ENCODE measurements around the gene AUTS2.

Gene AUTS2

DNA sequence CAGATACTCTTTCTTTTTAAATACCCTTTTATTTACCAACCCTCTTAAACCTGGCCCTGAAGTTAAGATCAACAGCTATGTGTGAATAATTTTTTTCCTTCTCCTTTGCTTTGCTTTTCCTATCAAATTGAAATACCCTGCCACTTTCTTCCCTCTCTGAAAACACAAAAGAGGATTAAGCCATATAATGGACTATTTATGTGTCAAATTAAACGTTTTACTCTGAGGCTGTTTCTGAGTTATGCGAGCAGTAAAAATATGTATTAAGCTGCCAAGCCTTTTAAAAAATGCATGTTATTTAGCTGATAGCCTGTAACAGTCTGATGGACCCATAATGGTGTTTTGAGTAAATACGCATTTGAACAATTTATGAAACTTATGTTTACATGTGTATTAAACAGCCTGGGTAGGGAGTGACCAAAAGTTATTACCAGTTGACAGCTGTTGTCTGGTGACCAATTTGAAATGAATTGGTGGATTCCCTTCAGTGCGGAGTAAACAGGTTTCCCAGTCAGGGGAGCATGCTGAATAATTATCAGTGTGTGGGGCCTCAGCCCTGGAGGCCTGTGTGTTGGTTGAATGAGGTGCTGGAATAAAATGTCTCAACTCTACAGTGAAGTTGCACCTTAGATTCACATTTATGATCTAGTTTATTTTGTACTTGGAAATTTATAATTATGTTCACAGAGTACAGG, 89.6 kb downstream of the AUTS2 start:
- no peak for DNase-seq (ENCODE audit: low read depth in 2 of 2)

DNA sequence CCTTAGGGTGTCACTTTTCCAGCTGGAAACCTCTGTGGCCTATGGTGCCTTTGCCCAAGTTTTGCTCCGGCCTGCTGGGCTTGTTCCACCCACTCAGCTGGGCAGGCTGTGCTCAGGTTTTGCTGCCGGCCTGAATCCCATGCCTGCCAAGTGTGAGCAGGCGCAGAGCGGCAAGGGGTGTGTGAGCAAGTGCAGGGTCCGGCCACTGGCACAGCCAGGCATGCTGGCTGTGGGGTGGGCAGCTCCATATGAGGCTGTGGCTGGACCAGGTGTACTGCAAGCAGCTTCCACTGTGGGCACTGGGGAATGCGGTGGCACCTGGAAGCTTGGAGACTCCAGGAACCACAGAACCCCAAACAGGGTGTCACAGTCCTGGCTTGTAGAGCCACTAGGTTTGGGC, 92.1 kb downstream of the AUTS2 start:
- DNase-seq (ENCODE audit: low read depth in 2 of 2): no peak

DNA sequence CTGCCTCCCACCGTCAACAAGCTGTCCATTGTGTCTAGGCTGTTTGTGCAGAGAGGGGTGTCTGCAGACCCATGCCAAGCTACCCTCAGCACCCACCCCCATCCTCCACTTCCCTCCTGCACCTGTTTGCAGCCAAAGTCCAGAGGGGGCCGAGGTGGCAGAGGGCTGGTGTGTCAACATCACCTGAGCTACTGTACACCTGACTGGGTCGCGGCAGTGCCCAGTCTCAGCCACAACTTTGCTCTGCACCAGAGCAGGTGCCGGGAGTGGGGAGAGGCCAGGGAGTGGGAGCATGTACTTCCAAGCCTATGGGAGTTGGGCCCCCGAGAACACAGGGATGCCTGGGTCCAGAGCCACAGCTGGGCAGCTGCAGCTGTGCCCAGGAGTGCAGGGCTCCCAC, 93.1 kb downstream of the AUTS2 start:
- no peak for DNase-seq (ENCODE audit: low read depth in 2 of 2)

DNA sequence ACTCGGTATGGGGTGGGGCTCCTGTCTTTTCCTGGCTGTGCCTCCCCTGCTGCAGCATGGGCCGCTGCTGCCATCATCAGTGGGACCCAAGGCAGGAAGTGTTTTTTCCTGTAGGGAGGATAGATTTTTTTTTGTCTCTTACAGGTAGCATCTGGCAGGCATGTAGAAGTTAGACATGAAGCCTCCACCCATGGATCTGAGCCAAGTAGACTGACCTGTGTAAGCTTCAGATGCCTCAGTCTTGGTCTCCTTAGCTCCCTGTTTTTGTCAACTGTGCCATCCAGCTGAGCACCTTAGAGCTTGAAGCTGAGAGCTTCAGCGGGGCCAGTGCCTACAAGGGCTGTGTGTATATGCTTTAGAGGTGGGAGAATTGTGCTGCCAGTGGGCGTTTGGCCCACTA, 93.5 kb downstream of the AUTS2 start:
- no peak for DNase-seq (ENCODE audit: low read depth in 2 of 2)

DNA sequence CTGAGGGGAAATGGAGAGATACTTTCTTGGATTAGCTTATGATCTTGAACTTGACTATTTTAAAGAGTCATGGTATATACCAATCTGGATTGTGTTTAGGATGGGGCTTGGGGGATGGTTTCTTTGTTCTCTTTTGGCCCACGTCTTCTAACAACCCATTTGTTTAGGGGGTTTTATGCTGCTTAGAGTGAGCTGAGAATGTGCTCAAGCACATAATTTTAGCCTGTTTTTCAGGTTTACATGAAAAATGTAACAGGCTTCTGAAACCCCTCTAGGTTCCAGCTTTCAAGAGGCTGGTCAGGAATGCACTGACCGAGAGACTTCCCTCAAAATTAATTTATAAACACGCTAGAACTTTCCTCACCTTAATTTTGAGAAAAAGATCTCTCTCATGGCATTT, 94.3 kb downstream of the AUTS2 start:
- no peak for DNase-seq (ENCODE audit: low read depth in 2 of 2)

DNA sequence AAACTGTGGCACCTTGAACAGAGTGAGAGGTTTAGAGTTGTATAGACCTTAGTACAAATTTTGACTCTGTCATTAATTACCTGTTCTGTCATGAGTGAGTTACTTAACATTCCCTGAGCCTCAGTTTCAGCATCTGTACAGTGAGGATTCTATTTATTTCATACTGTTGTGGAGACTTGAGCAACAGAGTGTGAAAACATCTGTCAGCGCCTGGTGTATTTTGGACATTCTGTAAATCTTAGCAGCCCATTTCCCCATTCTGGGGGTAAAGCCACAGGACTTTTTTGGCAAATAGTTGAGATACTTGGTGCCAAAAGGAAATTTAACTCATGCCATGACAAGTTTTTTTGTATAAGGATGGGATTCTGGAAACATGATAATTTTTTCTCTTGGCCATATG, 94.8 kb downstream of the AUTS2 start:
- DNase-seq (ENCODE audit: low read depth in 2 of 2): no peak

DNA sequence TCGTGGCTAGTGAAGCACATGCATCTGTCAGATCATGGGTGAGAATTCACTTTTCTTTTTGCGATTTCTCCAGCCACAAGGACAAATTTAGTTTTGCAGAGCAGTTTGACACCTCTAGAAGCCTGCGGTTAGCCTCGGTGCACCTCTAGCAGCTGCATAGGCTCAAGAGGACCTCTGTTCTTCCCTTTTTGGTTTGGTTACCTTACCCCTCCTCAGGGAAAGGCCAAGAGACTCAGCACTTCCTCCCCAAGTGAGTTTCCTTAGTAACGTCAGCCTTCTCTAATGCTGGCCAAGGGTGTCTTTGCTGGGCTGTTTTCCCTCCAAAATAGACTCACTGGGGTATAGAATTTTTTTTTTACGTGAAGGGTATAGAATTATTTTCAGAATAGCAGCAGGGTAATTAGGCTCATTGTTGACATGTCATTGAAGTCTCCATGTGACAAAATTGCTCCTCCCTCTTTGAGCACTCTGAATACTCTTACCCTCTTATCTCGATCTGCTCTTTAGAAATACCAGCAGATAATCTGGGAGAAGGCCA, 97.8 kb downstream of the AUTS2 start:
- no peak for DNase-seq (ENCODE audit: low read depth in 2 of 2)

DNA sequence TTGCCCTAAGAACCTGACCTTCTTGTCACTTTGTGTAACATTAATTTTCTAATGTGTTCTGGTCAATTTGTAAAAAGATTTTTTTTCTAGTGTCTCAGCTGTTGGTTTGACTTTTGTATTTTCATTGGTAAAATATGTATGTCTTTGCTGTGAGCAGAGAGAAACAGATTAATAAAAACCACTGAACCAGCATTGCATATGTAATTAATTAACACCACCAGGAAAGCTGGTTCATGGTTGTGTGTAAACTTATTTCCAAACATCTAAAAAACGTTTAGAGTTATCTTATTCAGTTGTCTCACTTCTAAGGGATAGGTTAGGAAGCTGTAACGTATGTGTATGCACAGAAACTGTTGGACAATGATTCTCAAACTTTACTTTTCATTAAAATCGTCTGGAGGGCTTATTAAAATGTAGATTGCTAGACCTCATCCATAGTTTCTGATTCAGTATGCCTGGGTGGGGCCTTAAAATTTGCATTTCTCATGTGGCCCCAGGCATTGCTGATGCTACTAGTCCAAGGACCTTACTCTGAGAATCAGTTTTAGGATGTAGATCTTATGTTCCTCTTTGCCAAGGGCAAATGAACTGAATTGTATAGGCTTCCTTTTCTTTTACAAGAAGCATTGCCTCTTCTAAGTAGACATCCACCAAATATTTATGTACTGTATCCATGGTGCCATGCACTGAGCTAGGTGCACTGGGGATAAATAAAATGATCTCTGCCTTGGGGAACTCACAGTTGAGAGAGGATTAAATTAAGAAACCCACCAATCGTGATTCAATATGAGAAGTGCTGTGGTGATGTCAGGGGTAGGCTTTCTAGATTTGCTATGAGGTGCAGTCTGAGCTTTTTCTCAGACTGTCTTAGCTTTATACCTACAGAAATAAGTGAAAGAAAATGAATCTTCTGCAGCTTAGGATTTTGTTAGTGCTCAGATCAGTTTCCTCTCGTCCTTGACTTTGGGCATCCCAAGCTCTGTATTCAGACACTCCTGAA, 98.7 kb downstream of the AUTS2 start:
- no peak for DNase-seq (ENCODE audit: low read depth in 2 of 2)

DNA sequence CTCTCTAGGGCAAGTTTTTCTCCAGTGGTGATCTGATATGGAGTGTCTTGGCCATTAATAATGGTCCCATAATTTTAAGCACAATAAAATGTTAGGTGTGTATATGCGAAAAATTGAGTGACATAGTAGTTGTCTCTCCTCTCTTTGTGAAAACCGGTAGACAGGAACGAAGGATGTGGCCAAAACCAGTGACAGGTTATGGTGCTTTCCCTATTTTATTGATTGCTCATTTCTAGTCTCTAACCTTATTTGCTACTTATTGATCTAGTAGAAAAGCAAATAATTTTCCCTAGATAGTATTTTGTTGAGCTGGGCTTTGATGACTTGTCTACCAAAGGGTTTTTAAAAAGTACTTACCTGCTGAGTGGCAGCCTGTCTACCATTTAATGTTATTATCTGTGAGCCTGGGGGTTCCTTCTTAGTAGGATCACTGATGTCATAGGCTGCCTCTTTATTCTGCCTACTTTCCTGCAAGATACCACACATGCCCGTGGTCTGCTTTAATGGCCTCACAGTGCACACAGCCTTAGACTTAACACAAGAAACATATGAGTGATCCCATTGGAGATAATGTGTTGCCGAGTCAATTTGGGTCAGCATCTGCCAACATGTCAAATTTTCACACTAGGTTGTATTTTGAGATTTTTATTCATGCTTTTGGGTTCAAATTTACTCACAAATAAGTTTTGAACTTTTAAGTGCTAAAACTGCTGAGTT, 100.0 kb downstream of the AUTS2 start:
- no peak for DNase-seq (ENCODE audit: low read depth in 2 of 2)

DNA sequence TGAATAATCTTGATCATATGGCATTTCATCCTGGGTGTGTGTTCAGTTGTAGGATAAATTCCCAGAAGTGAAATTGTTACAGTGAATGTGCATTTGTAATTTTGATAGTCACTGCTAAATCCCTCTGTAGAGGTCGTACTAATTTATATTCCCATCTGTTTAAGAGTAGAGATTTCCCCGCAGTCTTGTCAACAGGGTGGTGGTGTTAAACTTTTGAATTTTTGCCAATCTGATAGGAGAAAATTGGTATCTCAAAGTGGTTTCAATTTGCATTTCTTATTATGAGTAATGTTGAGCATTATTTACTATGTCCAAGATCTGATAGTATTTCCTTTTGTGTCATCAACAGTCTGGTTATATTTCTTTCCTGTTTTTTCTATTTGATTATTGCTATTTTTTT, 101.7 kb downstream of the AUTS2 start:
- no peak for DNase-seq (ENCODE audit: low read depth in 2 of 2)

DNA sequence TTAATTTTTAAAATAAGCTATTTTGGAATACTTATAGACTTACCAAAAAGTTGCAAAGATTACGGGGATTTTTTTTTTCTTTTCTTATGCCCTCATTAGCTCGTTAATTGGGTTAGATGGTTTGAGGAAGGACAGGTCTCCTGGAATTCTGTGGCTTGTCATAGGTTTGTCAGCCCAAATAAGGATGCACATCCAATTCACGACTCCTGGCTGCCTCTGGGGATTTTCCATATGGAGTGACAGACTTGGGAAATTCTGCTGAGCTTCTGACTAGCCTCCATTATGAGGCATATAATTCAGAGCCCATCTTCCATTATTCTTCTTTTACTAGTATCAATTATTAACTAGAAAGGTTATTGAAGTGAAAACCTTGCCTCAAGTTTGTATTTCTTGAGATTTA, 102.1 kb downstream of the AUTS2 start:
- no peak for DNase-seq (ENCODE audit: low read depth in 2 of 2)

DNA sequence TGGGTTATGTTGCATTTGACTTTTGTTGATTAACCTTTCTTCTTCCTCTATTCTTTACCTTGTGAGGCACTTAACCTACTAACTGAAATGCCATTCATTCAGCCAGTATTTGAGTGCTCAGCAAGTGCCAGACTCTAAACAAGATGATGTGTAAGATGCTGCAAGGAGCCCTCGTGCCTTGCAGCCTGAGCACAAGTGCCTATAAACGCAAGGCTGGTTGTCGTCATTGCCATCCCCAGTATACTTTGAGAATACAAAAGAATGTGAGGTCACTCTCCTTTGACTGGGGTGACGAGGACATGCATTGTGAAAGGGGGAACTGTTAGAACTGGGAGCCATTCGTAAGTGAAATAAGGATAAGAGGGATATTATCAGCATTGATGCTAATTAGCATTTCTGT, 103.0 kb downstream of the AUTS2 start:
- DNase-seq (ENCODE audit: low read depth in 2 of 2): no peak

DNA sequence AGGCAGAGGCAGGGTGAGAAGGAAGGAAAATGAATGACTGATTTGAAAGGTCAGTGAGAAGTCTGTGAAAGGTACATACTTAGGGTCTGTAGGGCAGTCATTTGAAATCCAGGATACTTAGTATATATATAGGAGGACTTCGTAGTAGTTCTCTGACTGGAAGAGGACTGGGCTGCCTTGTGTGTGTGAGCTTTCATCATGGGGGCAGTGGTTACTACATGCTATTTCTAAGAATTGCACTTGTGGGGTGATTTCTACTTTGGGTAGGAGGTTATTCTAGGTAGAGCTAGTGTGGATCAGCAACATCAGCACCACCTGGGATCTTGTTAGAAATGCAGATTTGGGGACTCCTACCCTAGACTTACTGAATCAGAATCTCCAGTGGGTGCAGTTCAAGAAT, 104.1 kb downstream of the AUTS2 start:
- no peak for DNase-seq (ENCODE audit: low read depth in 2 of 2)

DNA sequence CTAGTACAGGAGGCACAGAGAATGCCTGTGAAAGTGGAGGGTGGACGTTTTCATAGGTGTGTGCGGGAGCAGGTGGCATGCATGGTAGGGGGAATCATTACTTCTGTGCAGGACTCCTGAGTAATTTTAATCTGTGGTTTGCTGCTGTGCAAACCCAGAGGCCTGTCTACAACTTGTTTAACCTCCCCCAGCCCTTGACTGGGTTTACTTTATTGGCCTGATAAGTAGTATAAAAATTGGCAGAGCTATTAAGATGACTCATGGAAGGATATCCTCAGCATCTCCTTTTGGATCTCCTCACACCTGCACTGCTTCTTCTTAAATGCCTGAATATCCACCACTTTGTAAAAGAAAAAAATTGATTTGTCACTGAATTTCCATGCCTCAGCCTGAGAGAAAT, 104.8 kb downstream of the AUTS2 start:
- no peak for DNase-seq (ENCODE audit: low read depth in 2 of 2)

DNA sequence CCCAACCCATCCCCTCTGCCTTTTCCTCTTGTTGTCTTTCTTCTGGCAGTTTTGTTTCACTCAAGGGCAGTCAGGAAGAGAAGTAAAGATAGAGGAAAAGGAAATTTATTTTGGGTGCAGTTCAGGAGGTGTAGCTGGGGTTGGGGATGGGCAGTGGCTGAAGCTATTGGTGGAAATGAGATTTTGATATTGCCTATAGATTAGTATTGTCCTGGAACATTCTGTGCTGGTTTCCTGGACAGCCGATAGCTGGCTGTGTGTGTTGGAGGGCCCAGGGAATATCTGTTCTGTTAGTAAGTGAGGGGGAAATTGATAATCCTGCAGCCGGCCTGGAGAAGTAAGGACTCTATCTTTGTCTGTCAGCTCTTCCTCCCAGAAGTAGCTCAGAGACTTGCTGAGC, 107.8 kb downstream of the AUTS2 start:
- DNase-seq (ENCODE audit: low read depth in 2 of 2): no peak

DNA sequence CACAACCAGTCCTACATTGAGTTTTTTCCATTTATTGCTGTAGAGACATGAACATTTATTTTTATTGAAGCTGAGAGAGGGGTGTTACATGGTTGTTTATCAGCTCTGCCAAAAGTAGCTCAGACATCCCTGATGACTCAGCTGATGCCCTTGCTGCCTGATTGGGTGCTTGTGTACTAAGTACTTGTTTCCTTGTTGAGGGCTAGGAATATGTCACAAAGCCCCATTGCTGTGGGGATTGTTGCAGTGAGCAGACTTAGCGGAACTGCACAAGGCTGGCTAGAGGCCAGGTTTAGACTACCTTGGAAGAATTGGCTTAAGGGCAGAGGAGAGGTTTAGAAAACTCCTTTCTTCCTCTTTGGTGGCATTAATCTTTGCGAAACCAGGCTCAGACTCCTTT, 110.6 kb downstream of the AUTS2 start:
- no peak for DNase-seq (ENCODE audit: low read depth in 2 of 2)

DNA sequence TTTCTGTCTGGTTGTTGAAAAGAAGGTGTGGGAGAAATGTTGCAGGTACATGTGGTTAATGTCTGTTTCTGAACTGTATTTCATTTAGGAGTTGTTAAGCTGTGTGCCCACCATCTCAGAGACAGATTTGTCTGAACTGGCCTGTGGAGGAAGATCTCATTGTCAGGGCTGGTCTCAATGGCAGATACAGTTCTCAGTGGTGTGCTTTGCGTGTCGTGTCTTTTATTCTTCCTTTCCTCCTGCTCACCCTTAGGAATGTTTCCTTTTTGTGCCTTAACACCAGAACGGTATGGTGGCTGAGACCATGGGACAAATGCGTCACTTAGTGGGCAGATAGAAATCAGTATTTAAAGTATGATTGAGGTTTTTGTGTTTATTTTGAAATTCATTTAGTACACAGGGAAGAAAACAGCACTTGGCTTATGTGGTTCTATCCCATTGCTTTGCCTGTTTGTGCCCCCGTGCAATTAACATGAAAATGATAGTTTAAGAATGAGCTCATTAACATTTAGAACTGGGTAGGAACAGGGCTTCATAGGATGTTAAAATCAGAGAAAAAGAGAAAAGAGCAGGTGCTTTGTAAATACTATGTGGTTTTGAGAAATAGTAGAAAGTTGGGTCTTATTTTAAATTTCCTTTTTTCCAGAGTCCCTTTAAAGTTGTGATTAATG, 112.6 kb downstream of the AUTS2 start:
- DNase-seq (ENCODE audit: low read depth in 2 of 2): no peak

DNA sequence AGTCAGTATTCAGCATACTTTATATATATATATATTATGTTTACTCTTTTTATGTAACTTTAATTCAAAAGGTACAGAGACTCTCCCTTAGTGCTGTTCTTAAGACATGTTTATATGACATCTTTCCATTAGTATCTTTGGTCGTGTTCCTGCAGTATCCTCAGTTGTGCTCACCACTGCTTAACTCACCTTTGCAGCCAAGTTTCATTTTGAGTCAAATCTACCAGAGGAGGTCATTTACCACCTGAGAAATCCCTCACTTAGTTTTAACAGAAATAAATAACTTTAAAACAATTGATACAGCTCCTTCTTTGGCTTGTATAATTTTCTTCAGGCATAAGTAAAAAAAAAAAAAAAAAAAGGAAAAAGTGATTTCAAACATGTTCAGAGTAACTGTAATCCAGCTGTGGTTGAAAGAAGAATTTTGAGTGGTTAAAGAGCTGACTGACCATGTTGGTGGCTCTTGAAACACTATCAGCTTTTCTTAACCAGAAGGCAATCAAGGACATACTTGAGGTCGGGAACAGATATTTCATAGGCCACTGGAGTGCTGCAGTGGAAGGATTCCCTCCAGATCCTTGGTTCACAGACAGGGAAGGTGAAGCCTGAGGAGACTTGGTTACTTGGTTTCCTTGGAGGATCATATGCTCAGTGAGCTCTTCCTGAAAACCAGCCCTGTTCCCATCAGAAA, 116.8 kb downstream of the AUTS2 start:
- no peak for DNase-seq (ENCODE audit: low read depth in 2 of 2)

DNA sequence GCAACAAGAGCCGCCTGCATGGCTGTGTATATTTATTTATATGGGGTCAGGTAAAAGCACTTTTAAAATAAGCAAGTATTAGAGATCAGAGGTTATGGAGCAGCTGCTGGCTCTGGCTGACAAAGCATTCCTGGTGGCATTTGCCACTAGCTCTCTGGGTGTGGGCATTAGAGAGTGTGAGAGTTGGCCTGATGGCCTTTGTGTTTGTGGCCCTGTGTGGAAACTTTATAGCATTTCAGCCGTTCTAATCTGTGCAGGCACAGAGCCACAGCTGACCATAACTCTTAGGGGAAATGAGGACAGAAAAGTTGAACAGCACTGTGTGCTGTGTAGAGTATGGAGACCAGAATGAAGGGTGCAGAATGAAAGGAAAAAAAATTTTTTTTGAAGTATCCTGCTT, 118.9 kb downstream of the AUTS2 start:
- no peak for DNase-seq (ENCODE audit: low read depth in 2 of 2)

DNA sequence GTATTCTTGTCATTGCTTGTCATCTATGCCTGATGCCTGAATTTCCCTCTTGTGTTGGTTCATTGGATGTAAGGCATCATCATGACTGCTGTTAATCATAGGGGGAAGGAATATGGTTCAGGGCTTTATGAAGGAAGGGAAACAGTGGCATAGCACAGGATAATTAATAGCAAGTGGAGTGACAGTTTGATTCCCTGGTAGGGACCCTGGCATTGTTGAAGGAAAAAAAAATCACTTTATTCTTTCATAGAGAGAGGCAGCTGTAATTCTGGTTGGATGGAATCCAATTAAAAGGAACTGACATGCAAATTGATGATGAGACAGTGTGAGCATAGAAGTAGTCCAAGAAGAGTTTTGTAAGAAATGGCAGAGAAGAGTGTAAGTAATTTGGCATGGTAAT, 121.4 kb downstream of the AUTS2 start:
- DNase-seq (ENCODE audit: low read depth in 2 of 2): no peak

DNA sequence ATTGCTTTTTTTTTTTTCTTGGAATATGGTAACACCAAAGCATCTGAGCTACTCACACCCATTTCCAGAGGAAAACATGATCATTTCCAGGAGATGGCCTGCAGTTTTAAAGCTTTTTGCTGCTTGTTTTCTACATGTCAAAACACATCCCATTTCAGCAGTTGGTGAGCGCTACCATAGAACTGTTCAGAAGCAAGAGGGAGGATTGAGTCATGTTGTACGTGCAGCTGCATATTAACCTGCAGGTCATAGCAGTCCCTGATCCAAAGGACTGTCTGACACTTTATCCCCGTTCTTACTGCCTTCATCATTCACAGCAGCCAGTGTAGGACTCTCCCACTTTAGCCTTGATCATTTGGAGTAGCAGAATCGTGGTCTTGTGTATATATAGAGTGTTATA, 124.6 kb downstream of the AUTS2 start:
- no peak for DNase-seq (ENCODE audit: low read depth in 2 of 2)
